HK-2 (cell line): ENCODE data around the gene GPR146.

Source experiments
- DNase-seq: peaks from one replicate; pipeline ENCODE4 v3.0.0-alpha.2; 2018; ENCODE audit not compliant: unreplicated experiment

Gene GPR146

DNA sequence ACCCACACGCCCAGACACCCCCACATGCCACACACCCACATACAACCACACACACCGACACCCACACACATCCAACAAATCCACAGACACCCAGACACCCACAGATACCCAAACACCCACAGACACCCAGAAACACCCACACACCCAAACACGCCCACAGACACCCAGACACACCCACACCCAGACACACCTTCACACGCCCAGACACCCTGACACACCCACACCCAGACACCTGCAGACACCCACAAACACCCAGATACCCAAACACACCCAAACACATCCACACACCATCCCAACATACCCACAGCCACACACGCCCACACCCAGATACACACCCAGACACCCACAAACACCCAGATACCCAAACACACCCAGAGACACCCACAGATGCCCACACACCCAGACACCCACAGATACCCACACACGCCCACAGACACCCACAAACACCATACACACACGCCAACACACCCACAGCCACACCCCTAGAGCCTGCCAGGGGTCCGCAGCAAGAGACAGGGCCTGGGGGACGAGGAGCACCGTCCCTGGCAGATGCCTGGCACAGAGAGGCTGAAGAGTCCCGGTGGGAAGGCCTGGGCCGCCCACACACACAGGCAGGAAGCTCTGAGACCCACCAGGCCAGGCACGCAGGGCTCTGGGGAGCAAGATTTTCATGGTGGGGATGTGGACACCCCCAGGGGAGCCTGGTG is 32.9 kb upstream of the GPR146 start:
- no peak for DNase-seq

DNA sequence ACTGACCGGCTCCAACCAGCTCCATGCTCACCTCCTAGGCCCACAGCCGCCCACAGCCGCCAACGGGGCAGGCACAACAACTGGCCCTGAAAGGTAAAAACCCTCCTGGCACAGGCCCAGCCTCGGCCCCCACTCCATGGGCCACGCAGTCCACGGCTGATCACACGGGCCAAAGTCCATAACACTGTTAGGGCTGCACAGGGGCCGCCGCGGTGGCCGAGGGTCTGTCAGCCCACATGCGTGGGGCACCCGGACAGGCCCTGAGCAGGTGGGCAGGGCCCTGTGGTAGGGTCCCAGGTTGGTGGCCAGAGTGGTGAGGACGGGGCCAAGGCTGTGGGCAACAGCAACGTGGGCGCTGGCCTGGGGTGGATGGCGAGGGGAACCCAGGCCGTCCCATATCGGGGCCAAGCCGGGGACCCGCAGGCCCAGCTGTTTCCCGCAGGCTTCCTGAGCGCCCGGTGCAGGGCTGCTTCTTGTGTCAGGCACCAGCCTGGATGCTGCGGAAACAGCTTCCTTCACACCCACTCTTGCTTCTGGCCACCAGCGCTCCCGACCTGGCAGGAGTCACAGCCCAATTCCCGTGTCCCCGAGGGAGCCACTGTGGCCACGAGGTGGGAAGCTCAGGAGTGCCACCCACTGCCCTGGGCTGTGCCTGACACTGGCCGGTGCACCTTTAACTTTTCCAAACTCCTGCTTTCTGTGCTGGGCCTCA is 32.2 kb upstream of the GPR146 start:
- DNase-seq: no peak

- no peak for DNase-seq
Measured at GRCh38 chr7:1012716-1013095, 31.6 kb upstream of the GPR146 start.

DNA sequence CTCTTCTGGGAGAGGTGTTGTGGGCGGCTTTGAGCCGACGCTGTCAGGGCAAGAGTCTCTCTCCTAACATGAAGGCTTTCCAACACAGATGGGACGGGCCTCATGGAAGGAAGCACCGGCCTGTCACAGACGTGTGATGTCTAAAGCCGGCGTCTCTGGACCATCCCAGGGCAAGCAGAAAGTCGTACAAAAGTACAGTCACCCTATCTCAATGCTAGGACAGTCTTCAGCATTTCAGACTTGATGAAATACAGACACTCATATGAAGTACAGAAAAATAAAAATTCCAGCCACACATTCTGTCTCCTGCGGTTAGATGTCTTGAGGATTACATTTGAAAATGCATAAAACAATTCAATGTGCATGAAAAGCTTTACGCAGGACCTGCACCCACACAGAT is 30.8 kb upstream of the GPR146 start:
- no peak for DNase-seq

DNA sequence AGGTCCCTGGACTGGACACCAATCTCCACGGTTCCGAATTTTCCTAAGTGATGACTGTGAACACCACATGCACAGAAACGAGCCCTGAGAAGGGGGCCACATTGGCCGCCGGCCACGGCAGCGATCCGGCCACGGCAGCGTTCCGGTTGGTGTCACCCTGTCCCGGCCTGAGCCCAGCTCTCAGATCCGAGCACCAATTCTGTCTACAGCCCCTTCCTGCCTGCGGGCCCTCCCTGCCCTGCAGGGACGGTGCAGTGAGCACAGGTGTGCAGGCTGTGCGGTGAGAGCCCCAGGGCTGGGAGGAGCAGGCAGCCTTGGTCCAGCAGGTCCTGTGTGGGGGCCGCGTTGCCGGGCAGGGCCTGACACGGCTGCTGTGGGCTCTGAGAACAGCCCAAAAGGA is 29.7 kb upstream of the GPR146 start:
- DNase-seq: no peak

DNA sequence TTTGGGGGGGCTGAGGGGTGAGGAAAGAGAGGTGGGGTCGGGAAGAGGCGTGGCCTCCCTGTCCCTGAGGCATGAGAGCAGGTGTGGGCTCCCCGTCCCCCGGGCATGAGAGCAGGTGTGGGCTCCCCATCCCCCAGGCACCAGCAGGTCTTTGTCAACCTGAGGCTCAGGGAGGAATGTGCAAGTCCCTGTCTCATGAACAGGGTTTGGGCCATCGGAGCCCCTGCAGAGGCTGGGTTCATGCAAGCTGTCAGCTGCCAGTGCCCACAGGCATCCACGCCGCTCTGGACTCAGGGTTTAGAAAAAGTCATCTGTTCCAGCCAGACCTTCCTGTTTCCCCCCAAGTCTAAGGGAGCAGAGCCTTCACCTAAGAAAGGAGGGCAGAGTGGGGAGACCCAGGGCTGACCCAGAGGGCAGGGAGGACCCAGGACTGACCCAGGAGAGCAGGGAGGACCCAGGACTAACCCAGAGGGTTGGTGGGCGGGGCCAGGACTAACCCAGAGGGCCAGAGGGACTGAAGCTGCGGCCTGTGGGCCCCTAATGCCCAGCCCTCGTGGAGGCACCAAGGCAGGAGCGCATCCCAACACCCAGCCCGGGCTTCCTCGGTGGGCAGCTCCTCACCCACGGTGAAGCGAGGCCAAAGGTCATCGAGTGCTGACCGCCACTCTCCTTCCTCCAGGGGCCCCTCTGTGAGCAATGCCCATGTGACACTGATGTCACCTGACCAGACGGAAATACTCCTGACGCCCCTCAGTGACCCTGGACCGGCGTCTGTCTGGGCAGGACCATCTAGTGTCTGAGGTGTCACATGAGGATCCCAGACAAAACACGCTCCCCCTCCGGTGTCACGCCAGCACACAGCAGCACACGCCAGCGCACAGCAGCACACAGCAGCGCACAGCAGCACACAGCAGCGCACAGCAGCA is 28.9 kb upstream of the GPR146 start:
- DNase-seq: no peak

DNA sequence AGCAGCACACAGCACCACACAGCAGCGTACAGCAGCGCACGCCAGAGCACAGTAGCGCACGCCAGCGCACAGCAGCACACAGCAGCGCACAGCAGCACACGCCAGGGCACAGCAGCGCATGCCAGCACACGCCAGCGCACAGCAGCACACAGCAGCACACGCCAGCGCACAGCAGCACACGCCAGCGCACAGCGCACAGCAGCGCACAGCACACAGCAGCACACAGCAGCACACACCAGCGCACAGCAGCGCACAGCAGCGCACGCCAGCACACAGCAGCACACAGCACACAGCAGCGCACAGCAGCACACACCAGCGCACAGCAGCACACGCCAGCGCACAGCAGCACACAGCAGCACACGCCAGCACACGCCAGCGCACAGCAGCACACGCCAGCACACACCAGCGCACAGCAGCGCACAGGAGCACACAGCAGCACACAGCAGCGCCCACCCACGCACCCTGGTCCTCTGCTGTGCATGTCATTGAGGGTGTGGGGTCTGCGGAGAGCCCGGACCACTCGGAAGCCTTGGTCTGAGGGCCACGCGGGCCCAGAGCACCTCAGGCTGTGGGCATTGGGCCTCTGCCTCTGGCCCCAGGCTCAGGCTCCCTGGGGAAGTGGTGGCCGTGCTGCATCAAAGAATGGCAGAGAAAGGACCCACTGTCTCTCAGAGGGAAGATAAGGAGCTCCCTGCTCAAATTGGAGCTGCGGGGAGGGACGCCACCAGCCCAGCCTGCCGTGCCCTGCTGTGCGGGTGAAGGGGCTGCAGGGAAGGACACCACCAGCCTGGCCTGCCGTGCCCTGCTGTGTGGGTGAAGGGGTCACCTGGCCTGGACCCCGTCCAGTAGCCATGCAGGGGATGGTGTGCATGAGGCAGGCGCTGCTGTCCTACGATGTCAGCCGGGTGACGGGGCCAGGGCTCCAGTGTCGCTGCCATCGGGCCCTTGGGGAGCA is 27.5 kb upstream of the GPR146 start:
- DNase-seq: no peak

DNA sequence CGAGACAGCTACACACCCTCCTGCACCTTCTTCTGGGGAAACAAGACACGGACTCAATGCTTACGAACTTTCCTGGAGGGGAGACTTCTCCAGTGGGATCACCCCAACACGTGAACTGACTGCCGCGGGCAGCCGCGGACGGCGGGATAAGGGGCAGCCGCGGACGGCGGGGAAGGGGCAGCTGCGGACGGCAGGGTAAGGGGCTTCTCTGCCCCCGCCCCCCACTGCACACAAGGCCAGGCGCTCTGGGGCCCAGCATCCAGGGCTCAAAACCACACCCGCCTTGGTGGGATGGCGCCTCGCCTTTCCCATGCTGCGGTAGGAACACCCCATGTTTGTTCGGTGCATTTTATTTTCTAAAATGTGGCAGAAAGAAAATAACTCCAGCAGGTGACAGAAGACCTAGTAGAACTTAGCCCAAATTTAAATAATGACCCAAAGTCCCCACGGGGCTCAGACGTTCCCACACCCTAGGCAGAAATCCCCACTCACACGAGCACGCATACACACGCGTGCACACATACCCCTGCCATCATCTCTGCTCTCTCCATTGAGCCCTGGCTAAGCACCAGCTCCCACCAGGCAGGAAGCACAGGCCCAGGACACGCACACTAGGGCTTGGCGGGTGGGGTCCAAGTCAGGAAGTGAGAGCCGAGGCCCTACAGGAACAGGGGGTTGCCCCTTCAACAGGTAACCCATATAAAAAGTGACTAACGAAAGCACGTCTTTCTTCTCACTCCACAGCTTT is 26.6 kb upstream of the GPR146 start:
- DNase-seq: no peak

- DNase-seq: no peak
Measured at GRCh38 chr7:1018334-1018695, 26.0 kb upstream of the GPR146 start.

- DNase-seq: no peak
Measured at GRCh38 chr7:1019255-1019785, 25.0 kb upstream of the GPR146 start.

- DNase-seq: no peak
Measured at GRCh38 chr7:1019789-1020610, 24.3 kb upstream of the GPR146 start.

GRCh38 chr7:1020849-1021251 is 23.5 kb upstream of the GPR146 start:
- no peak for DNase-seq

GRCh38 chr7:1021366-1021765 is 23.0 kb upstream of the GPR146 start:
- DNase-seq: no peak

DNA sequence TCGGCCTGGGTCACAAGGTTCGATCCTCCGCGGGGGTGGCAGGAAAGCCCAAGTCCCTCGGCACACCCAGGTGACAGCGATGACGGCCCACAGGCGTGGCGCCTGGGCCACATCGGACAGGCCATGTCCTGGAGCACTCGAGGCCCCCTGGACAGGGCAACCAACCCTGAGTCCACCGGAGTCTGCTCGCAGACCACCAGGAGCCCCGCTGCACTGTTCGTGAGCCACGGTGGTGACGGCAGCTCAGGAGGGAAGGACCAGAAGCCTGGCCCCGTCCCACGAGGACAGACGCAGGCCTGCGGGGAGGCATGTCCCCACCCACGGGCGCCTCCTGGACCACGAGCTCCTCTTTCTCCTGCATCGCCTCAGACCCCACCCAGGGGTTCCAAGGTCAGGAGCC is 22.4 kb upstream of the GPR146 start:
- no peak for DNase-seq

- no peak for DNase-seq
Measured at GRCh38 chr7:1022356-1022755, 22.0 kb upstream of the GPR146 start.

DNA sequence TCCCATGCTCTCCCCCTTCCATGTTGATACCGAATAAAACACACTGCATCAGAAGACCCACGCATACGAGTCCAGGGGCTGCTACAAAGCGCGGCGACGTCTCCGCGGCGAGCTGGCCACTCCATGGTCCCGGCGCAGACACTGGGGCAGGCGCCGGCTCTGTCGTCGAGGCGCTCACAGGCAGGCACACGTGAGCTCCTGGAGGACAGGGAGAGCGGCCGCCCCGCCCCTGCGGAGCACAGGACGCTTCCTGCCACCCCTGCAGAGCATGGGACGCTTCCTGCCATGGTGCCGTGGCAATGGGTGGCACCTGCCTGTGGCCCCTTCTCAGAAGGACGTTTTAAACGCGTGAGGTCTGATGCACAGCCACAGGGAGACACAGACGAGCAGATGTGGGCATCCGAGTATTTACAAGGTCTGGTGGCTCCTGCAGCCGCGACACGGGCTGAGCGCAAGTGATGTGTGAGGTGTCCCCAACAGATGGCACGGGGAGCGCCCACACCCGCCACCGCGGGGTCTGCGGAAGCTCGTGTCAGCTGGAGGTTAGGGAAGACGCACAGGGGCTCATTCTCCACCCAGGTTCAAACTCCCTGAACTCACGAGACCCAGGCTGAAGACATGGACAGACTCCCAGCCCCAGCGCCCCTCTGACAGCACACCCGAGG is 21.4 kb upstream of the GPR146 start:
- DNase-seq: no peak

DNA sequence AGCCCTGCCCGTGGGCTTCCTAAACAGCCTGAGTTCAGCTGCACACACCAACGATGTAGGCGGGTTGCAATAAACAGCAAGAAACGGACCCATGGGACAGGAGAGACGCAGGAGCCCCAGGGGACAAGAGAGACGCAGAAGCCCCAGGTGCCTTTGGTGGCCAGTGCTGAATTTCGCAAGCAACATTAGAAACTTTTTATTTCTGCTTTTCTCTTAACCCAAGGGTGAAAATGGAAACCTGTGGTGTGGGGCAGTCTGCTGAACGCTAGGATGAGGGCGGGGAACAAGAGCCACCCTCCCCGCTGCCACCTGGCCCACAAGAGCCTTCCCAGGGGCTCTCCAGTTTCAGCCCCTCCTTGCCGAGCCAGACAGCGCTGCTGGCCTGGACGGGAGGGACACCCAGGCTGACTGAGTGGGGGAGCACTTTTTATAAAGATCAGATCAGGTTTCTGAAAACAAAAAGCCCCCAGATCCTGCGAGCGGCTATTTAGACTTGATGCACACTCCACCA is 20.0 kb upstream of the GPR146 start:
- no peak for DNase-seq

DNA sequence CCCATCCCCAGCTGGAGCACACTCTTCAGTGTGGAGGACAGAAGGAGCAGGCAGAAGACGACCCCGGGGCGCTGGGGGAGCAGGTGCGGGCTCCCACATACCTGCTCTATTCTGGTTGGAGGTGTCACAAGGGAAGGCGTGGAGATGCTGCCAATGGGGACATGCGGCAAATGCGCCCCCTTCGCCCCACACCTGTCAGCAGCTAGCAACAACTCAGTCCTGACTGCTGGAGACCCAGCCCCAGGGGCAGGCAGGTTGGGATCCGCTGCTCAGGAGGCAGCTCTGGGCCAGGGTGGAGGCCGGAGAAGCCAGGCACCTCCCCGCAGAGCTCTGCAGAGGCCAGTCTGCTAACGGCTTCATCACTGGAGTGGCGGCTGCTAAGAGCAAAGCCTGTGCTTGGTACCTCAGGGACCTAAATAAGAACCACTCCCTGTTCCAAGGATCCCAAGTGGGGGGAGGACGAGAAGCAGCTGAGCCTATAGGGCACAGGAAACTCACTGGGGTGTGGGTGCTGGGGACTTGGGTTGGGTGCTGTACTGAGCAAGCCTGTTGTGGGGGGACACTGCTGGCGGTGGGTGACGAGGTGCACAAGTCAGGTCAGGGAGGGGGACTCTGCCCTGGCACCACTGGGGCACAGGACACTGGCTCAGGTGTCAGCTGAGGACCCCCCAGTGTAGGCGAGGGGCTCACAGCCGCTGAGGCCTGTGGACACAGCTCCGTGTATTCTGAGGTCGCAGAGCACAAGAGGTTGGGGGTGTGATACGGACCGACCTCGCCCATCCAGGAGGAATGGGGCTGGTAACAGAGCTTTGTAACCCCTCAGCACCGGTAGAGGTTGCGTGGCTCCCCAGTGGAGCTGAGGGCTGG is 19.2 kb upstream of the GPR146 start:
- DNase-seq: no peak
